ENCODE measurements around the gene CAMTA1.

The CAMTA1 gene

DNA sequence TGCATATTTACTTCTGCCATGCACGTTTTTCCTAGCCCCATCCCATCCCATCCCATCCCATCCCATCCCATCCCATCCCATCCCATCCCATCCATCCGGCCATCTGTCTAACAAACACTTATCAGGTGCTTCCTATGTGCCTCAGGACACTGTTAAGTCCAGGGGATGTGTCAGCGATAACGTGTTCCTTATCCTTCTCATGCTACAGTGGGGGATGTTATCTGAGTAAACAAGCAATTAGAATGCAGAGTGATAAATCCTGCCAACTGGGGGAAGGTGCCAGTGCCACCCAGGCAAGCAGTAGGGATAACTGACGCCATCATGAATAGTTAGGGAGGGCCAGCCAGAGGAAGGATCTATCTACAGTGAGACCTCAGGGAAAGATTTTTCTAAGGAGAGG, 304.2 kb downstream of the CAMTA1 start:
- DNase-seq (ENCODE audit: low read depth): no peak
- no peak overlapping the region for H3K4me3 ChIP-seq (ENCODE audit: low read length)
- TF ChIP-seq, protein P1, sequence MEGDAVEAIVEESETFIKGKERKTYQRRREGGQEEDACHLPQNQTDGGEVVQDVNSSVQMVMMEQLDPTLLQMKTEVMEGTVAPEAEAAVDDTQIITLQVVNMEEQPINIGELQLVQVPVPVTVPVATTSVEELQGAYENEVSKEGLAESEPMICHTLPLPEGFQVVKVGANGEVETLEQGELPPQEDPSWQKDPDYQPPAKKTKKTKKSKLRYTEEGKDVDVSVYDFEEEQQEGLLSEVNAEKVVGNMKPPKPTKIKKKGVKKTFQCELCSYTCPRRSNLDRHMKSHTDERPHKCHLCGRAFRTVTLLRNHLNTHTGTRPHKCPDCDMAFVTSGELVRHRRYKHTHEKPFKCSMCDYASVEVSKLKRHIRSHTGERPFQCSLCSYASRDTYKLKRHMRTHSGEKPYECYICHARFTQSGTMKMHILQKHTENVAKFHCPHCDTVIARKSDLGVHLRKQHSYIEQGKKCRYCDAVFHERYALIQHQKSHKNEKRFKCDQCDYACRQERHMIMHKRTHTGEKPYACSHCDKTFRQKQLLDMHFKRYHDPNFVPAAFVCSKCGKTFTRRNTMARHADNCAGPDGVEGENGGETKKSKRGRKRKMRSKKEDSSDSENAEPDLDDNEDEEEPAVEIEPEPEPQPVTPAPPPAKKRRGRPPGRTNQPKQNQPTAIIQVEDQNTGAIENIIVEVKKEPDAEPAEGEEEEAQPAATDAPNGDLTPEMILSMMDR (conservative IDR thresholded peaks at IDR 0.05; ENCODE audit: low read length): no peak

DNA sequence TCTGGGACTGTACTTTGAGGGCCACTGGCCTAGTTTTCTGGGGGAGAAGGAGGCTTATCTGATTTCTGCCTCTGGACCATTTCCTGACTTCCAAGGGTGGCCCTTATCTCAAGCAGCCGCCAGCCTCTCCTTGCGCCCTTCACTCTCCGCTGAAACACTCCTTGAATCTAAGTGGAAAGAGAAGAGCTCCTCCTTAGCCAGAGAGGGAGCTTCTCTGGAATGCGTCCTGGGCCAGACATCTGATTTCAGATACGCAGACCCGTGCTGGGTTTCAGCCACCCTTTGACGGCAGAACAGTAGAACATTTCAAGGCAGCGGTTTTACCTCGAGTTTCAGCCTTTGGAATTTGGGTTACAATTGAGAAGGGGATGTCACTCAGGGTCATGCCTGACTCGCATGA, 308.0 kb downstream of the CAMTA1 start:
- DNase-seq (ENCODE audit: low read depth): no peak
- TF ChIP-seq, protein P1 (conservative IDR thresholded peaks at IDR 0.05; ENCODE audit: low read length): no peak
- H3K4me3 ChIP-seq (ENCODE audit: low read length): no peak overlapping the region

DNA sequence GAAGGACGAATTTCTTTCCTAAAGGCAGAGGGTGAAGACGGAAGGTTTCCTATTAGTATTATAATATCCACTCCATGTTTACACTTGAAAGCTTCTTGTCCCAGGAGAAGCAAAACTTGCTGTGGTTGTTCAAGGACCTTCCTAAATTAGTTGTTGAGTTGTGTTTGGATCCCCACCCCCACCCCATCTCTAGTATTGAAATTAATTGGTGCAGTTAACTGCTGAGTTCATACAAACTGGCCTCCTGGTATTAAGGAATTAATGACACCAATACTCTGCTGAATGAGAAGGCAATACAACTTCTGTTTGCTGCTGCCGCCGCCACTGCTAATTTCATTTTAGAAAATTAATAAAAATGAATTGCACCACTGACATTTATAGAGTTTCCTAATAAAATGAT, 308.8 kb downstream of the CAMTA1 start:
- no peak overlapping the region for H3K4me3 ChIP-seq (ENCODE audit: low read length)
- TF ChIP-seq, protein P1 (conservative IDR thresholded peaks at IDR 0.05; ENCODE audit: low read length): no peak
- no peak for DNase-seq (ENCODE audit: low read depth)

DNA sequence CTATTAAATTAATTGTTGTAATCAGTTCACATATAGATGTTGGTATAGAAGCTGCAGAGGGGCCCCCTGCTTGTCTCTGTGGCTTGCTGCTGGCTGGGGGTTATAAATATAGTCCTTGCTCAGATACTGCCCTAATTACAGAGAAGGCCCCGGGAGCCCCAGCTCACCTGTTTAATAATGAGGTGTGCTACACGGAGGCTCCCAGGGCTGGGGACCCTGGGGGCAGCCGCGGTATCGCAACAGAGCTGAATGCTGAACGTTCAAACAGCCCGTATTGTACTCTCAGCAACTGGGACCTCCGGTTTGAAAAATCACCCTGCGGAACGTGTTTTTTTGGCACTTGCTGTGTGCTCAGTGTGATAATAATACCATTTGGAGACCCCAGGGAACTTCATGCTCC, 309.3 kb downstream of the CAMTA1 start:
- no peak for DNase-seq (ENCODE audit: low read depth)
- no peak overlapping the region for H3K4me3 ChIP-seq (ENCODE audit: low read length)
- TF ChIP-seq, protein P1 (conservative IDR thresholded peaks at IDR 0.05; ENCODE audit: low read length): no peak

DNA sequence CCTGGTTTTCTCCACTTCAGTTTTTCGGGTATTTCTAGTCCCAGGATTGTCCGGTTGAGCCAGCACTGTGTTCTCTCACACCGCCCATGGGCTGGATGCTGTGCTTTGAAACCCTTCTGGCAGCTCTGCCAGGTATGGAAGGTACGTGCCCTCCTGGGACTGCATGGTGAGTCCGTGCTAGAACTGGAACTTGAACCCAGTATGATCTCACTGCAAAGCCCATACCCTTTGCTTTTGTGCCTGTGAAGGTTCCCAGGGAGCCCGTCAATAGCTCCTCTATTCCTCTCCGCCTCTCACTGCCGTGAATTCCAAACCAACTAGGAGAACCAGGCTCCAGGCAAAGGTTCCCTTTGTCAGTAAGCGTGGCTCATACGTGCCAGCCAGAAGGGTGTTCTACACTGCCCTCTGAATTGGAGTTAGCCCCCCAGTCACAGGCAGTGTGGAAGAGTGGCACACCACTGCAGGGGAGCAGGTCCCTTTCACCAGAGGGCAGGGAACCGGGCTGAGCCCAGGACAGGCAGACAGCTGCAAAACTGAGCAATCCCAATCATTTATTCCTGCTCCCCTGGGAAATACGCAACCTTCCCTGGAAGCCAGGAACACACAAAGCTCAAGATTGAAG, 310.2 kb downstream of the CAMTA1 start:
- DNase-seq (ENCODE audit: low read depth): no peak
- TF ChIP-seq, protein P1 (conservative IDR thresholded peaks at IDR 0.05; ENCODE audit: low read length): no peak
- no peak overlapping the region for H3K4me3 ChIP-seq (ENCODE audit: low read length)

DNA sequence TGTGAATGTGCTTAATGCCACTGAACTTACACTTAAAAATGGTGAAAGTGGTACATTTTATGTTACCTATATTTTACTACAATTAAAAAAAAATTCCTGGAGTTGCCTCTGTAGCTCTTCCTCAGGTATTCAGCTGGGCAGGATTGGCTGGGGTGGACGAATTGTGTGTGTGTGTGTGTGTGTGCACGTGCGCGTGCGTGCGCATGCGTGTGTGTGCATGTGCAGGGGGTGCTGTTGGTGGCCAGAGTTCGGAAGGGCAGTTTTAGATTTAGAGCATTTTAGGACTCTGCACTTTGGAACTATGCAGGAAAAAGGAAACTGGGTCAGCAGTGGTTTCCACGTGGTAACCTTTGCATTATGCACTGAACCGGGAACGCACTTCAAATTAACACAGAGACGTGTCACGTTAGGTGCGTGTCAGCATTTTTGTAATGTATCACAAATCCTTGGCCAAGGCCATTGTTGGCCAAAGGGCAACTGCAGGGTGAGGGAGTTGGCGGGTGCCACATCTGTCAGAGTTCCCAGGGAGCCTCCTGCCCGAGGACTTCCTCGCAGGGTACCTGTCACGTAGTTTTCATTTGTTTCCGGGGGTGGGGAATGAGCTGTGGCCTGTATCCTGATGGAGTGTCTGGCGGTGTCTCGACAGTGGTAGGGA, 312.8 kb downstream of the CAMTA1 start:
- TF ChIP-seq, protein P1 (conservative IDR thresholded peaks at IDR 0.05; ENCODE audit: low read length): no peak
- H3K4me3 ChIP-seq (ENCODE audit: low read length): no peak overlapping the region
- no peak for DNase-seq (ENCODE audit: low read depth)

DNA sequence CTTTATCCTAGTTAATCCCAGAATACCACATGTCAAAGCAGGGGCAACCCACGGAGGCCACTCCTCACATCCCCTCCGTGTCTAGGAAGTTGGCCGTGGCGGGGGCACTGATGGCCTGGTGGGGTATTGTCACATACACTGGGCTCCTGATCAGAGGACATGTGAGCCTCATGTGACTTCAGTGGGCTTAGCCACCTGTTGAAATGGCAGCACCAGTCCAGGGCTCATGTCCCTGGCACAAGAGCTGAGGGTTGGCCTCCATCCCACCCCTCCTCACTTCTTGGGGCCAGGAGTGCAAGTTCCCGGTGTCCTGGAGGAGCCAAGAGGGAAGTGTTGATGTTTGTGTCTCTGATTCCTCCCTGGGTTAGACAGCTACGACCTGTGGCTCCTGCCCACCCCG, 313.4 kb downstream of the CAMTA1 start:
- H3K4me3 ChIP-seq (ENCODE audit: low read length): no peak overlapping the region
- TF ChIP-seq, protein P1 (conservative IDR thresholded peaks at IDR 0.05; ENCODE audit: low read length): no peak
- no peak for DNase-seq (ENCODE audit: low read depth)
